ENCODE measurements around the gene CNTN5.

DNA sequence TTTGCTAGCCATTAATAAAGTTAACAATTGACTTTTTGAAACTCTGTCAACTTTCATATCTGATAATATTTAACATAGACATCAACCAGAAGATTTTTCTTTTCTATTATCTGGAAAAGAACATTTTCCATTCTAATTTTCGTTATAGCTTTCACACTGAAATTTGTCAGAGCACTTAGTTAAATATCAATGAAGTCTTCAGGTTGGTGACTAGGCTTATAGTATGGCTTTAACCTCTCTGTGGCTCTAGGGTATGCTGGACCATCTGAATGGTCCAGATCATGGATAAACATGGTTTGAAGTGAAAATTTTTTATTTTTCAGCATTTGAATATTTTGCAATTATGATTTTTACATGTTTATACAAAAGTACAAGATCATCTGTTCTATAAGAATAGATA lies 548.1 kb downstream of the CNTN5 start:
- TF ChIP-seq, protein P1, sequence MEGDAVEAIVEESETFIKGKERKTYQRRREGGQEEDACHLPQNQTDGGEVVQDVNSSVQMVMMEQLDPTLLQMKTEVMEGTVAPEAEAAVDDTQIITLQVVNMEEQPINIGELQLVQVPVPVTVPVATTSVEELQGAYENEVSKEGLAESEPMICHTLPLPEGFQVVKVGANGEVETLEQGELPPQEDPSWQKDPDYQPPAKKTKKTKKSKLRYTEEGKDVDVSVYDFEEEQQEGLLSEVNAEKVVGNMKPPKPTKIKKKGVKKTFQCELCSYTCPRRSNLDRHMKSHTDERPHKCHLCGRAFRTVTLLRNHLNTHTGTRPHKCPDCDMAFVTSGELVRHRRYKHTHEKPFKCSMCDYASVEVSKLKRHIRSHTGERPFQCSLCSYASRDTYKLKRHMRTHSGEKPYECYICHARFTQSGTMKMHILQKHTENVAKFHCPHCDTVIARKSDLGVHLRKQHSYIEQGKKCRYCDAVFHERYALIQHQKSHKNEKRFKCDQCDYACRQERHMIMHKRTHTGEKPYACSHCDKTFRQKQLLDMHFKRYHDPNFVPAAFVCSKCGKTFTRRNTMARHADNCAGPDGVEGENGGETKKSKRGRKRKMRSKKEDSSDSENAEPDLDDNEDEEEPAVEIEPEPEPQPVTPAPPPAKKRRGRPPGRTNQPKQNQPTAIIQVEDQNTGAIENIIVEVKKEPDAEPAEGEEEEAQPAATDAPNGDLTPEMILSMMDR (IDR thresholded peaks at IDR 0.05): no peak
- no peak for TF ChIP-seq EZH2 (IDR thresholded peaks at IDR 0.05; ENCODE audit: borderline replicate concordance, insufficient read depth, low read depth, low read length, poor library complexity, severe bottlenecking)

All from B cell (primary cell).